ENCODE measurements around the gene FBXL22. TPM values are rescaled to one million over a fixed set of nuclear protein-coding genes. Genes with fewer than 3 reads are reported as not detected.

The FBXL22 gene, protein sequence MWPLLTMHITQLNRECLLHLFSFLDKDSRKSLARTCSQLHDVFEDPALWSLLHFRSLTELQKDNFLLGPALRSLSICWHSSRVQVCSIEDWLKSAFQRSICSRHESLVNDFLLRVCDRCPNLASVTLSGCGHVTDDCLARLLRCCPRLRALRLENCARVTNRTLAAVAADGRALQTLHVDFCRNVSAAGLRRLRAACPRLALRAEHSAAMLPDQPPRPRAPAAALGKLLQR
- total RNA-seq (2021; ENCODE audit: unreplicated experiment), result 0.49 TPM
- polyA plus RNA-seq (2012), result 0.10 and 0.17 TPM in 2 replicates
- Bru-seq, nascent RNA, result percentile 43 among the genes with signal in this experiment
- percentile 28 among the genes with signal in this experiment for BruChase-seq, experiment 1, labeled RNA remaining after a 6-hour chase
- percentile 28 among the genes with signal in this experiment for BruChase-seq, experiment 2, labeled RNA remaining after a 2-hour chase
- long read RNA-seq, partial matches to known transcripts, result 0 of 1 reads
- long read RNA-seq, other reads (novel, unspliced or antisense), result 1 of 1 reads

GRCh38 chr15:63597038-63597790, at the start of gene FBXL22:
FBXL22 (plus strand) TSS chr15:63597387; CDS start chr15:63597393, 6 bp downstream.
- no peak within 1 kb of the TSS for H2AFZ ChIP-seq (ENCODE audit: low read depth, low read length, poor library complexity, severe bottlenecking)
- TF ChIP-seq ZNF274 (IDR thresholded peaks at IDR 0.05; ENCODE audit: low read depth, low read length) (no peak), EZH2phosphoT487 (IDR thresholded peaks at IDR 0.05; ENCODE audit: borderline replicate concordance) (no peak), POLR2AphosphoS5 (IDR thresholded peaks at IDR 0.05; ENCODE audit: low read depth, low read length) (no peak), CTCF (IDR thresholded peaks at IDR 0.05 in 2 of 3, conservative IDR thresholded peaks at IDR 0.05 in 1 of 3; ENCODE audit: borderline replicate concordance in 1 of 3, insufficient read depth in 1 of 3, low read depth in 2 of 3, low read length in 2 of 3) (no peak), MAX (IDR thresholded peaks at IDR 0.05) (no peak), TCF7L2 (IDR thresholded peaks at IDR 0.05; ENCODE audit: borderline replicate concordance, extremely low read depth, insufficient read depth, insufficient read length) (no peak), ELF1 (IDR thresholded peaks at IDR 0.05; ENCODE audit: borderline replicate concordance, low read depth) (no peak), SRF (IDR thresholded peaks at IDR 0.05; ENCODE audit: low read depth) (no peak), EZH2 (IDR thresholded peaks at IDR 0.05) (no peak), FOSL1 (IDR thresholded peaks at IDR 0.05; ENCODE audit: low read depth) (no peak), SP1 (IDR thresholded peaks at IDR 0.05; ENCODE audit: low read depth) (no peak), REST (IDR thresholded peaks at IDR 0.05; ENCODE audit: low read depth) (no peak)
- TF ChIP-seq, protein P1, sequence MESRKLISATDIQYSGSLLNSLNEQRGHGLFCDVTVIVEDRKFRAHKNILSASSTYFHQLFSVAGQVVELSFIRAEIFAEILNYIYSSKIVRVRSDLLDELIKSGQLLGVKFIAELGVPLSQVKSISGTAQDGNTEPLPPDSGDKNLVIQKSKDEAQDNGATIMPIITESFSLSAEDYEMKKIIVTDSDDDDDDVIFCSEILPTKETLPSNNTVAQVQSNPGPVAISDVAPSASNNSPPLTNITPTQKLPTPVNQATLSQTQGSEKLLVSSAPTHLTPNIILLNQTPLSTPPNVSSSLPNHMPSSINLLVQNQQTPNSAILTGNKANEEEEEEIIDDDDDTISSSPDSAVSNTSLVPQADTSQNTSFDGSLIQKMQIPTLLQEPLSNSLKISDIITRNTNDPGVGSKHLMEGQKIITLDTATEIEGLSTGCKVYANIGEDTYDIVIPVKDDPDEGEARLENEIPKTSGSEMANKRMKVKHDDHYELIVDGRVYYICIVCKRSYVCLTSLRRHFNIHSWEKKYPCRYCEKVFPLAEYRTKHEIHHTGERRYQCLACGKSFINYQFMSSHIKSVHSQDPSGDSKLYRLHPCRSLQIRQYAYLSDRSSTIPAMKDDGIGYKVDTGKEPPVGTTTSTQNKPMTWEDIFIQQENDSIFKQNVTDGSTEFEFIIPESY (IDR thresholded peaks at IDR 0.05; ENCODE audit: extremely low read depth, insufficient replicate concordance, low read length), result no peak
- no peaks in the 10 kb centered on the region for H3K9me3 ChIP-seq (ENCODE audit: control insufficient read depth in 1 of 2, insufficient read depth in 1 of 2, low read depth in 1 of 2, low read length in 2 of 2)
- intact Hi-C loops (cut with micrococcal nuclease), result loop anchor here (5.0 kb wide), 1 partner anchor 310 kb away; no protein-coding TSS in a partner anchor
- POLR2A ChIA-PET, result no interaction called here
- H3K27me3 ChIP-seq (ENCODE audit: insufficient read depth, low read length), result no peaks in the 10 kb centered on the region
- TSS peak; percentile 31 for BruUV-seq (replicated peaks)
- H3K4me2 ChIP-seq (ENCODE audit: low read length), result no peak within 1 kb of the TSS
- no peak for DNase-seq (ENCODE audit: low read depth, low spot score)
- CTCF ChIA-PET, result interaction anchor here (1.1 to 1.4 kb wide), 2 partner anchors 13 to 130 kb away, joined by 3 to 6 read pairs; no protein-coding TSS in a partner anchor
- H3K27ac ChIP-seq (ENCODE audit: low read depth, low read length), result no peak within 1 kb of the TSS
- H3K36me3 ChIP-seq (ENCODE audit: control insufficient read depth in 1 of 2, insufficient read depth in 2 of 2, low read length in 2 of 2), result peaks cover 6 to 7% of the 10 kb centered on the region in 2 experiments; a peak in 1 of 4 replicates
- peaks cover 13 to 31% of the 10 kb centered on the region in 2 experiments; a peak in 3 of 4 replicates for H3K4me1 ChIP-seq (ENCODE audit: control insufficient read depth in 1 of 2, insufficient read depth in 2 of 2, low read length in 2 of 2)
- no peak within 1 kb of the TSS for H3K4me3 ChIP-seq (replicated peaks in 1 of 2; ENCODE audit: low read depth in 1 of 2, low read length in 2 of 2)
- RAD21 ChIA-PET (ENCODE audit: low non-redundant PET in 1 of 2, low total read pairs in 2 of 2, uncharacterized antibody in 2 of 2, unreplicated experiment in 2 of 2), result interaction anchor here in 1 of 2 experiments (1.4 kb wide), 1 partner anchor 131 kb away, joined by 3 read pairs; no protein-coding TSS in a partner anchor
- no peak for ATAC-seq
- no peaks in the 10 kb centered on the region for H4K20me1 ChIP-seq (ENCODE audit: insufficient read depth)
- no peaks in the 10 kb centered on the region for H3K79me2 ChIP-seq (ENCODE audit: insufficient read depth, low read length)
- no peaks in the 10 kb centered on the region for H3K9me2 ChIP-seq (ENCODE audit: insufficient read depth)
- H3K9ac ChIP-seq (ENCODE audit: low read length), result no peak within 1 kb of the TSS

All from HCT116 (cell line).